ENCODE measurements around the gene PIGR. TPM values are rescaled to one million over a fixed set of nuclear protein-coding genes. Genes with fewer than 3 reads are reported as not detected.

PIGR gene
- total and polyA plus RNA-seq, 2 of the 8 experiments (the other 6 are each of a cell fraction or from before 2014, with no cell fraction given), result not detected

DNA sequence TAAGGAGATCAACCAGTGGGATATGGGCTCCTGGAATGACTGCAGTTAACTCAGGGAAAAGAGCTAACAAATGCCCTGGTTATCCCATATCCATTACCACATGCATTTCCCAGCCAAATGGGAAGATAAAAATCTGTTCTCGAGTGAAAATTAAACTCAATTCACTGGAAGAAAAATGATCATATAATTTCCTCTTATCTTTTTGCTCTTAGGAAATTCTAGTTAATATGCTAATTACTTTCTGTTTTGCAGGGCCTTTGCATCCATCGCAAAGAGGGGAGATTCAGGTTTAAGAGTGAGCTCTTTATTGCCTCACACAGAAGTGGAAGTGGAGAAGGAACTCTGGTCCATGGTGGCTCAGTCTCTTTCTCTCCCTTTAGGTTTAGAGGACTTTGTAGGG lies 52.9 kb downstream of the PIGR start:
- Histone ChIP-seq H3K14ac (ENCODE audit: insufficient read length) (no peak overlapping the region), H2BK12ac (ENCODE audit: low read depth, low read length) (no peak overlapping the region), H3K18ac (ENCODE audit: extremely low read depth, low read length) (no peak overlapping the region), H2BK15ac (ENCODE audit: low read length) (no peak overlapping the region), H3K56ac (replicated peaks; ENCODE audit: insufficient read length, low read depth, low read length) (no peak overlapping the region), H3K4me3 (ENCODE audit: extremely low read depth in 1 of 4, insufficient read depth in 2 of 4, low read depth in 3 of 4, low read length in 4 of 4) (no peak overlapping the region), H3K23me2 (ENCODE audit: low read depth, low read length) (no peaks in the 10 kb centered on the region), H3K4me2 (ENCODE audit: insufficient read depth in 1 of 2, low read depth in 2 of 2, low read length in 2 of 2) (no peak overlapping the region), H2AFZ (ENCODE audit: low read length) (no peak overlapping the region), H3K79me1 (ENCODE audit: low read depth, low read length) (no peaks in the 10 kb centered on the region), H4K20me1 (replicated peaks in 1 of 2; ENCODE audit: control insufficient read depth in 1 of 2, insufficient read depth in 2 of 2, low read length in 2 of 2) (no peaks in the 10 kb centered on the region), H3K4me1 (replicated peaks in 1 of 4; ENCODE audit: control insufficient read depth in 3 of 4, insufficient read depth in 4 of 4, low read length in 3 of 4) (peaks cover 0 to 3% (median 1%) of the 10 kb centered on the region in 4 experiments; a peak in 3 of 7 replicates), H2BK5ac (ENCODE audit: low read depth, low read length) (no peak overlapping the region), H3K79me2 (ENCODE audit: control insufficient read depth in 1 of 2, insufficient read depth in 2 of 2, low read length in 2 of 2) (no peaks in the 10 kb centered on the region), H4K8ac (ENCODE audit: extremely low read depth, insufficient read depth, low read length) (no peak overlapping the region), H3K23ac (ENCODE audit: insufficient read length) (no peak overlapping the region), H4K5ac (ENCODE audit: insufficient read length, low read depth, low read length) (no peak overlapping the region), H2AK5ac (ENCODE audit: low read depth, low read length) (no peak overlapping the region), H3K27ac (ENCODE audit: low read depth, low read length) (no peak overlapping the region), H3K4ac (replicated peaks; ENCODE audit: insufficient read length, low read depth, low read length) (no peak overlapping the region), H3K9me3 (ENCODE audit: insufficient read depth in 2 of 2, low read depth in 1 of 2, low read length in 1 of 2) (no peaks in the 10 kb centered on the region), H3K36me3 (ENCODE audit: control insufficient read depth in 2 of 4, insufficient read depth in 4 of 4, low read length in 3 of 4) (no peaks in the 10 kb centered on the region), H3K9ac (replicated peaks in 1 of 4; ENCODE audit: extremely low read depth in 1 of 4, low read depth in 3 of 4, low read length in 3 of 4) (no peak overlapping the region), H3K27me3 (replicated peaks in 1 of 4; ENCODE audit: control insufficient read depth in 3 of 4, extremely low read depth in 1 of 4, insufficient read depth in 3 of 4, low read length in 3 of 4) (no peaks in the 10 kb centered on the region), H2BK20ac (ENCODE audit: low read length) (no peak overlapping the region), H4K91ac (replicated peaks; ENCODE audit: insufficient read length, low read length) (no peak overlapping the region), H2BK120ac (replicated peaks; ENCODE audit: low read depth, low read length) (no peak overlapping the region)
- no peak for FAIRE-seq
- no peak for DNase-seq (ENCODE audit: low read depth in 1 of 2, low spot score in 2 of 2)
- WGBS, 2 experiments (ENCODE audit: extremely low coverage in 1 of 2, insufficient coverage in 1 of 2, insufficient read length in 1 of 2, insufficient replicate concordance in 2 of 2, low coverage in 1 of 2, low lambda C conversion rate in 2 of 2, missing lambda C conversion rate in 1 of 2), result 87% methylated on average over 2 of the region's 2 CpGs; no CpG with 5 or more reads in 1 of the 2 experiments
- ChIA-PET POLR2A (ENCODE audit: partially characterized antibody) (no interaction called here), CTCF (ENCODE audit: partially characterized antibody) (interaction anchor here (1.2 to 7.2 kb wide), 6 partner anchors 10 to 159 kb away, joined by 3 to 52 read pairs (median 12); no protein-coding TSS in a partner anchor)
- no peak for TF ChIP-seq PHF8 (conservative IDR thresholded peaks at IDR 0.05; ENCODE audit: low read depth, low read length)
- TF ChIP-seq, protein P1, sequence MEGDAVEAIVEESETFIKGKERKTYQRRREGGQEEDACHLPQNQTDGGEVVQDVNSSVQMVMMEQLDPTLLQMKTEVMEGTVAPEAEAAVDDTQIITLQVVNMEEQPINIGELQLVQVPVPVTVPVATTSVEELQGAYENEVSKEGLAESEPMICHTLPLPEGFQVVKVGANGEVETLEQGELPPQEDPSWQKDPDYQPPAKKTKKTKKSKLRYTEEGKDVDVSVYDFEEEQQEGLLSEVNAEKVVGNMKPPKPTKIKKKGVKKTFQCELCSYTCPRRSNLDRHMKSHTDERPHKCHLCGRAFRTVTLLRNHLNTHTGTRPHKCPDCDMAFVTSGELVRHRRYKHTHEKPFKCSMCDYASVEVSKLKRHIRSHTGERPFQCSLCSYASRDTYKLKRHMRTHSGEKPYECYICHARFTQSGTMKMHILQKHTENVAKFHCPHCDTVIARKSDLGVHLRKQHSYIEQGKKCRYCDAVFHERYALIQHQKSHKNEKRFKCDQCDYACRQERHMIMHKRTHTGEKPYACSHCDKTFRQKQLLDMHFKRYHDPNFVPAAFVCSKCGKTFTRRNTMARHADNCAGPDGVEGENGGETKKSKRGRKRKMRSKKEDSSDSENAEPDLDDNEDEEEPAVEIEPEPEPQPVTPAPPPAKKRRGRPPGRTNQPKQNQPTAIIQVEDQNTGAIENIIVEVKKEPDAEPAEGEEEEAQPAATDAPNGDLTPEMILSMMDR (IDR thresholded peaks at IDR 0.05; ENCODE audit: control extremely low read depth in 1 of 3, insufficient read depth in 1 of 3, low read depth in 1 of 3, low read length in 3 of 3), result no peak
- no peak for TF ChIP-seq BCL11A (IDR thresholded peaks at IDR 0.05; ENCODE audit: low read depth in 2 of 2, low read length in 2 of 2)
- TF ChIP-seq, protein P2, sequence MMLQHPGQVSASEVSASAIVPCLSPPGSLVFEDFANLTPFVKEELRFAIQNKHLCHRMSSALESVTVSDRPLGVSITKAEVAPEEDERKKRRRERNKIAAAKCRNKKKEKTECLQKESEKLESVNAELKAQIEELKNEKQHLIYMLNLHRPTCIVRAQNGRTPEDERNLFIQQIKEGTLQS (IDR thresholded peaks at IDR 0.05; ENCODE audit: insufficient read depth, low read depth, low read length), result no peak
- no peak for TF ChIP-seq KDM5A (IDR thresholded peaks at IDR 0.05; ENCODE audit: low read length)
- TF ChIP-seq JUND (IDR thresholded peaks at IDR 0.05; ENCODE audit: low read length), result no peak
- TF ChIP-seq, protein P3, sequence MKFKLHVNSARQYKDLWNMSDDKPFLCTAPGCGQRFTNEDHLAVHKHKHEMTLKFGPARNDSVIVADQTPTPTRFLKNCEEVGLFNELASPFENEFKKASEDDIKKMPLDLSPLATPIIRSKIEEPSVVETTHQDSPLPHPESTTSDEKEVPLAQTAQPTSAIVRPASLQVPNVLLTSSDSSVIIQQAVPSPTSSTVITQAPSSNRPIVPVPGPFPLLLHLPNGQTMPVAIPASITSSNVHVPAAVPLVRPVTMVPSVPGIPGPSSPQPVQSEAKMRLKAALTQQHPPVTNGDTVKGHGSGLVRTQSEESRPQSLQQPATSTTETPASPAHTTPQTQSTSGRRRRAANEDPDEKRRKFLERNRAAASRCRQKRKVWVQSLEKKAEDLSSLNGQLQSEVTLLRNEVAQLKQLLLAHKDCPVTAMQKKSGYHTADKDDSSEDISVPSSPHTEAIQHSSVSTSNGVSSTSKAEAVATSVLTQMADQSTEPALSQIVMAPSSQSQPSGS (IDR thresholded peaks at IDR 0.05; ENCODE audit: low read length), result no peak
- no peak for TF ChIP-seq CBX5 (IDR thresholded peaks at IDR 0.05; ENCODE audit: low read depth, low read length)
- no peak for TF ChIP-seq KDM1A (IDR thresholded peaks at IDR 0.05; ENCODE audit: borderline replicate concordance, low read length)
